ENCODE measurements around the gene SHOC1.

The SHOC1 gene

GRCh38 chr9:111762556-111762955 is 32.2 kb downstream of the SHOC1 start:
- peaks cover 4% of the 10 kb centered on the region; the same call in 1 of the 2 replicates for H3K9me3 ChIP-seq (ENCODE audit: control insufficient read depth, insufficient read depth, low read length)
- no peak for TF ChIP-seq CTCF (IDR thresholded peaks at IDR 0.05; ENCODE audit: low read depth, low read length, poor library complexity, severe bottlenecking)
- TF ChIP-seq EZH2phosphoT487 (IDR thresholded peaks at IDR 0.05; ENCODE audit: borderline replicate concordance, low read length) = no peak

DNA sequence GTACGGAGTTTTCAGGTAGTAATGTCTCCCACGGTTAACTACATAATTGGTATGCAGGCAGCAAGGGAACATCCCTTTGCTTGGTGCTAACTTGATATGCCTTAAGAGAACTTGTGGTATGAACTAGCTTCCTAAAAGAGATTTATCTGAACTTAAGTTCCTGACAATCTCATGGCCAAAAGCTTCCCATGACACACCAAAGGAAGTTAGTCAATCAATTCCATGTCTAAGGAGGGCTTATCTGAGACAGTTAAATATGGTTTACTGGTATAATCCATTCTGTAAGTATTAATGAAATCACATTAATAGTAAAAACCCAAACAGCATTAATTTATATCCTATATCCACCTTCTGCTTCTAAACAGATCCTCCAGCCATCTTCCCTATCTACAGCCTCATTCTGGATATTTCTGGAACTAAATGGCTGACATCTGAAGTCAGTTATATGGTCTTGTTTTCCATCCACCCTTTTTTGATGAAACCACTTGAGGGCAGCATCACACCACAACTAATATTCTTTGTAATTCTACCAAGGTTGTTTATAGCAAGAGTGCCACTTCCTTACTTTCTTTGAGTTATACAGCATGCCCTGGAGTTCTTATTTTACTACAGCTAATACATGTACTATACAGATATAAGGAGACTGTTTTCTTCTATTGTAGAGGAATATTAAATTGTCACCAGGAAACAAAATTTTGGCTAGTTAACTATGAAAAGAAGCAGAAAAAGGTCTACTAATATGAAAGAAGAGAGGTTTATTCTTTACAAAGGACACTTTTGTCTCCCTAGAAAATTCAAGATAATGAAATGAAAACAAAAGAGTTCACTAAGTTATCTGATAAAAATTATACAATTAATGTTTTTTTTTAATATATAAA is 34.7 kb downstream of the SHOC1 start:
- H3K9me3 ChIP-seq (ENCODE audit: control insufficient read depth, insufficient read depth, low read length) = no peaks in the 10 kb centered on the region
- H3K27me3 ChIP-seq (ENCODE audit: control insufficient read depth, low read length) = no peaks in the 10 kb centered on the region
- TF ChIP-seq EZH2phosphoT487 (IDR thresholded peaks at IDR 0.05; ENCODE audit: borderline replicate concordance, low read length) (no peak), CTCF (IDR thresholded peaks at IDR 0.05; ENCODE audit: low read depth, low read length, poor library complexity, severe bottlenecking) (peak; percentile 63)
- H3K79me2 ChIP-seq (ENCODE audit: control insufficient read depth, low read length) = no peaks in the 10 kb centered on the region
- no peak overlapping the region for H3K4me3 ChIP-seq (ENCODE audit: low read length)
- no peaks in the 10 kb centered on the region for H3K36me3 ChIP-seq (ENCODE audit: control insufficient read depth, low read length)
- H3K4me1 ChIP-seq (ENCODE audit: control insufficient read depth, low read length) = no peaks in the 10 kb centered on the region
- H3K4me2 ChIP-seq (ENCODE audit: low read length) = no peak overlapping the region
- no peaks in the 10 kb centered on the region for H3K9me2 ChIP-seq (replicated peaks; ENCODE audit: control insufficient read depth, low read length)
- 0 out of 2 replicates have a peak, but pooled peaks cover 3% of the 10 kb centered on the region for H3F3A ChIP-seq (ENCODE audit: control insufficient read depth, insufficient read depth)
- no peaks in the 10 kb centered on the region for H4K20me1 ChIP-seq (ENCODE audit: control insufficient read depth, insufficient read depth, low read depth, low read length)
- no peak overlapping the region for H3K27ac ChIP-seq (ENCODE audit: low read depth, low read length)

More at GRCh38 chr9:111762556-111762955, 32.2 kb downstream of the SHOC1 start:
- Histone ChIP-seq H3K4me1 (ENCODE audit: control insufficient read depth, low read length) (no peaks in the 10 kb centered on the region), H3F3A (ENCODE audit: control insufficient read depth, insufficient read depth) (0 out of 2 replicates have a peak, but pooled peaks cover 3% of the 10 kb centered on the region), H4K20me1 (ENCODE audit: control insufficient read depth, insufficient read depth, low read depth, low read length) (no peaks in the 10 kb centered on the region), H3K79me2 (ENCODE audit: control insufficient read depth, low read length) (no peaks in the 10 kb centered on the region), H3K9me2 (replicated peaks; ENCODE audit: control insufficient read depth, low read length) (no peaks in the 10 kb centered on the region), H3K4me3 (ENCODE audit: low read length) (no peak overlapping the region), H3K4me2 (ENCODE audit: low read length) (no peak overlapping the region), H3K27me3 (ENCODE audit: control insufficient read depth, low read length) (no peaks in the 10 kb centered on the region), H3K36me3 (ENCODE audit: control insufficient read depth, low read length) (no peaks in the 10 kb centered on the region), H3K27ac (ENCODE audit: low read depth, low read length) (no peak overlapping the region)

- Histone ChIP-seq H3K9me2 (replicated peaks; ENCODE audit: control insufficient read depth, low read length) (no peaks in the 10 kb centered on the region), H4K20me1 (ENCODE audit: control insufficient read depth, insufficient read depth, low read depth, low read length) (no peaks in the 10 kb centered on the region), H3F3A (ENCODE audit: control insufficient read depth, insufficient read depth) (no peaks in the 10 kb centered on the region), H3K36me3 (ENCODE audit: control insufficient read depth, low read length) (no peaks in the 10 kb centered on the region), H3K27ac (ENCODE audit: low read depth, low read length) (no peak overlapping the region), H3K27me3 (ENCODE audit: control insufficient read depth, low read length) (no peaks in the 10 kb centered on the region), H3K4me2 (ENCODE audit: low read length) (no peak overlapping the region), H3K4me3 (ENCODE audit: low read length) (no peak overlapping the region), H3K9me3 (ENCODE audit: control insufficient read depth, insufficient read depth, low read length) (no peaks in the 10 kb centered on the region), H3K79me2 (ENCODE audit: control insufficient read depth, low read length) (no peaks in the 10 kb centered on the region), H3K4me1 (ENCODE audit: control insufficient read depth, low read length) (no peaks in the 10 kb centered on the region)
- TF ChIP-seq EZH2phosphoT487 (IDR thresholded peaks at IDR 0.05; ENCODE audit: borderline replicate concordance, low read length) (no peak), CTCF (IDR thresholded peaks at IDR 0.05; ENCODE audit: low read depth, low read length, poor library complexity, severe bottlenecking) (no peak)
Measured at GRCh38 chr9:111754800-111755199, 39.9 kb downstream of the SHOC1 start.

Data from DOHH2 (cell line).